HCT116 (cell line): ENCODE results near the gene REPS1. TPM values are rescaled to one million over a fixed set of nuclear protein-coding genes. Genes with fewer than 3 reads are reported as not detected.

Experiments
- ATAC-seq: fragments of 200-7000 bp; cut with Tn5 transposase; 2 replicates; pipeline ENCODE4 v1.9.1; 2020; ENCODE audit warnings: mild to moderate bottlenecking, moderate library complexity
- BruUV-seq: library from RNA; stranded (reverse); fragments of 400-500 nt; replicated peaks from 2 replicates; lab custom pipeline; 2021; lab: Mats Ljungman, UMichigan
- CTCF ChIA-PET: fragments of 300-600 bp; sonication (Branson Sonifier 250); formaldehyde crosslinking; loops from one replicate; lab custom pipeline; 2021; ENCODE audit warnings: antibody characterized with exemption; lab: Charles Lee
- POLR2A ChIA-PET: fragments of 300-600, 350-600 bp; sonication (Branson Sonifier 250); formaldehyde crosslinking; loops from one replicate; lab custom pipeline; 2021; ENCODE audit warnings: antibody characterized with exemption; lab: Charles Lee
- RAD21 ChIA-PET, 2 experiments: fragments of 300-600 bp; sonication (Branson Sonifier 250); formaldehyde crosslinking; loops; one replicate each; lab custom pipeline; 2023; ENCODE audit warnings: low total read pairs in 2 of 2; ENCODE audit not compliant: uncharacterized antibody in 2 of 2, unreplicated experiment in 2 of 2, low non-redundant PET in 1 of 2; lab: Charles Lee
- DNase-seq: peaks from one replicate; pipeline ENCODE4 v3.0.0-alpha.2; 2010; ENCODE audit warnings: low read depth, low spot score
- H2AFZ ChIP-seq: fragments of 200-600 bp; shearing (Covaris generic), sonication (generic); 2 replicates; pipeline ENCODE4 v1.6.1; 2017; ENCODE audit warnings: low read depth, mixed run types, mixed read lengths, antibody characterized with exemption, low read length; ENCODE audit not compliant: poor library complexity, severe bottlenecking
- H3K27ac ChIP-seq: 2 replicates; pipeline ENCODE4 v1.5.1; 2012; ENCODE audit warnings: low read depth, low read length
- H3K27me3 ChIP-seq: fragments of 200-600 bp; sonication (generic); 2 replicates; pipeline ENCODE4 v1.6.1; 2016; ENCODE audit warnings: mixed run types, low read length, mixed read lengths; ENCODE audit not compliant: insufficient read depth
- H3K36me3 ChIP-seq, 2 experiments: fragments of 200-500 bp in 1 of 2; fragments of 200-600 bp in 1 of 2; sonication (Bioruptor generic) in 1 of 2; sonication (generic) in 1 of 2; 2 replicates each; pipeline versions ENCODE4 v1.5.1 to v1.6.1; 2014 to 2016; ENCODE audit warnings: low read length in 2 of 2, inconsistent platforms in 1 of 2, mixed read lengths in 1 of 2, mixed run types in 1 of 2; ENCODE audit not compliant: insufficient read depth in 2 of 2, control insufficient read depth in 1 of 2
- H3K4me1 ChIP-seq, 2 experiments: fragments of 200-600 bp in 1 of 2; sonication (generic) in 1 of 2; 2 replicates each; pipeline versions ENCODE4 v1.5.1 to v1.6.1; 2012 to 2017; ENCODE audit warnings: low read length in 2 of 2, inconsistent platforms in 1 of 2, mild to moderate bottlenecking in 1 of 2, mixed read lengths in 1 of 2, mixed run types in 1 of 2, moderate library complexity in 1 of 2; ENCODE audit not compliant: insufficient read depth in 2 of 2, control insufficient read depth in 1 of 2
- H3K4me2 ChIP-seq: fragments of 200-600 bp; sonication (generic); 2 replicates; pipeline ENCODE4 v1.6.1; 2017; ENCODE audit warnings: mixed run types, low read length, mixed read lengths
- H3K4me3 ChIP-seq, 2 experiments: fragments of 200-600 bp in 1 of 2; sonication (generic) in 1 of 2; replicated peaks in 1 of 2; 2 replicates each; pipeline ENCODE4 v1.5.1; 2011 to 2016; ENCODE audit warnings: low read length in 2 of 2, control low read depth in 1 of 2, low read depth in 1 of 2, mild to moderate bottlenecking in 1 of 2, mixed read lengths in 1 of 2, mixed run types in 1 of 2
- H3K79me2 ChIP-seq: fragments of 200-600 bp; sonication (generic); 2 replicates; pipeline ENCODE4 v1.6.1; 2017; ENCODE audit warnings: mild to moderate bottlenecking, mixed run types, low read length, moderate library complexity, mixed read lengths; ENCODE audit not compliant: insufficient read depth
- H3K9ac ChIP-seq: fragments of 200-600 bp; sonication (generic); 2 replicates; pipeline ENCODE4 v1.6.1; 2016; ENCODE audit warnings: low read length, mixed read lengths
- H3K9me2 ChIP-seq: fragments of 200-600 bp; sonication (generic), shearing (Covaris generic); 2 replicates; pipeline ENCODE4 v1.6.1; 2017; ENCODE audit warnings: mixed run types, mild to moderate bottlenecking, moderate library complexity; ENCODE audit not compliant: insufficient read depth
- H3K9me3 ChIP-seq, 2 experiments: fragments of 200-500 bp in 1 of 2; fragments of 200-600 bp in 1 of 2; sonication (Bioruptor generic) in 1 of 2; sonication (generic) in 1 of 2; 2 replicates each; pipeline ENCODE4 v1.6.1; 2014 to 2017; ENCODE audit warnings: low read length in 2 of 2, mixed read lengths in 2 of 2, inconsistent platforms in 1 of 2, low read depth in 1 of 2, mild to moderate bottlenecking in 1 of 2, mixed run types in 1 of 2, moderate library complexity in 1 of 2; ENCODE audit not compliant: control insufficient read depth in 1 of 2, insufficient read depth in 1 of 2
- H4K20me1 ChIP-seq: fragments of 200-600 bp; sonication (generic), shearing (Covaris generic); 2 replicates; pipeline ENCODE4 v1.6.1; 2017; ENCODE audit warnings: mixed run types, mild to moderate bottlenecking, moderate library complexity; ENCODE audit not compliant: insufficient read depth
- CEBPB ChIP-seq: IDR thresholded peaks from 2 replicates; pipeline ENCODE4 v1.6.1; 2012; ENCODE audit warnings: low read depth
- EZH2phosphoT487 ChIP-seq: fragments of 200-600 bp; IDR thresholded peaks from 2 replicates; pipeline ENCODE4 v1.6.1; 2018; ENCODE audit warnings: antibody characterized with exemption, borderline replicate concordance
- FOSL1 ChIP-seq: IDR thresholded peaks from 2 replicates; pipeline ENCODE4 v1.6.1; 2012; ENCODE audit warnings: low read depth
- JUND ChIP-seq: IDR thresholded peaks from 2 replicates; pipeline ENCODE4 v1.6.1; 2012
- RAD21 ChIP-seq: IDR thresholded peaks from 2 replicates; pipeline ENCODE4 v1.6.1; 2012; ENCODE audit warnings: low read depth, mild to moderate bottlenecking
- SP1 ChIP-seq: IDR thresholded peaks from 2 replicates; pipeline ENCODE4 v1.6.1; 2012; ENCODE audit warnings: low read depth
- ZFX ChIP-seq: fragments of 450-650 bp; IDR thresholded peaks from 2 replicates; pipeline ENCODE4 v1.6.1; 2017
- ZNF274 ChIP-seq: fragments of 200-500 bp; sonication (Bioruptor generic); IDR thresholded peaks from 2 replicates; pipeline ENCODE4 v1.6.1; 2014; ENCODE audit warnings: mild to moderate bottlenecking, low read depth, low read length, inconsistent platforms
- intact Hi-C: fragments of 100-400 bp; cut with micrococcal nuclease; formaldehyde crosslinking; loops from 2 replicates; pipeline ENCODE4 v1.10.0; 2022
- total RNA-seq: library from RNA; stranded (reverse); gene quantifications from one replicate; pipeline ENCODE4 v1.2.1, GENCODE V29; 2021; ENCODE audit not compliant: unreplicated experiment
- TF ChIP-seq, protein P1 (sequence below): IDR thresholded peaks from 2 replicates; pipeline ENCODE4 v1.6.1; 2012; ENCODE audit warnings: low read depth
- TF ChIP-seq, protein P2 (sequence below): IDR thresholded peaks from 2 replicates; pipeline ENCODE4 v1.6.1; 2011; ENCODE audit warnings: mild to moderate bottlenecking, low read length, moderate library complexity; ENCODE audit not compliant: insufficient replicate concordance; ENCODE audit errors: extremely low read depth

Gene REPS1
- total RNA-seq, 1 experiment from 2014 or later, result 52.7 TPM

DNA sequence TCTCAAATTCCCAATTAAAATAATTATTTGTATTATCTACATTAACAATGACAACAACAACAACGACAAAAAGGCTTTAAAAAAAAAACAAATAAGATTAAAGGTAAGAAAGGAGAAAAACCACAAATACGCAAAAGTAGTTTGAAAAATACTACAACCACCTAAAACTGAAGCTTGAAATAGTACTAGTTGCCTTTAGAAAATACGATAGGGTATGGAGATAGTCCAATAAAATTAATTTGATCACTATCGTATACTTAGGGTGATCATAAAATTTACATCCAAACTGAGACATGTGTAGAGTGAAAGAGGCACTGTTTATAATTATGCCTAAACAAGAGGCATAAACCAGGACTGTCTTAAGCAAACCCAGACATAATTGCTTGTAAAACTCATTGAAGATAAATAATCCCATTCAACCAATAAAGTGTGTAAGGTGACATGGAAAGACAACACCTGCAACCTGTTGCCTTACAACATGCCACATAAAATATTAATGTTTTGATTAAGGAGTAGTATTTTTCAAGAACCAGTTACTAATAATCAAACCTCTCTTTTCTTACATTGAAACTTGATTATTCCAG lies 22.7 kb downstream of the REPS1 start:
- H3K27me3 ChIP-seq, result no peaks in the 10 kb centered on the region
- H3K4me1 ChIP-seq, result peaks cover 0 to under 1% of the 10 kb centered on the region in 2 experiments; a peak in 1 of 4 replicates
- TF ChIP-seq SP1, result no peak
- CTCF ChIA-PET, result no interaction called here
- POLR2A ChIA-PET, result no interaction called here
- H2AFZ ChIP-seq, result no peak overlapping the region
- no peak overlapping the region for H3K4me2 ChIP-seq
- intact Hi-C loops, result no loop called here
- no TSS peak for BruUV-seq
- H3K9me2 ChIP-seq, result no peaks in the 10 kb centered on the region
- RAD21 ChIA-PET, result no interaction called here
- peaks cover 100% of the 10 kb centered on the region for H3K79me2 ChIP-seq
- H3K36me3 ChIP-seq, result no peaks in the 10 kb centered on the region
- DNase-seq, result no peak
- peaks cover 14% of the 10 kb centered on the region; the same call in 1 of the 2 replicates for H4K20me1 ChIP-seq
- no peak for ATAC-seq
- no peaks in the 10 kb centered on the region for H3K9me3 ChIP-seq
- no peak overlapping the region for H3K27ac ChIP-seq
- no peak overlapping the region for H3K4me3 ChIP-seq
- no peak overlapping the region for H3K9ac ChIP-seq

DNA sequence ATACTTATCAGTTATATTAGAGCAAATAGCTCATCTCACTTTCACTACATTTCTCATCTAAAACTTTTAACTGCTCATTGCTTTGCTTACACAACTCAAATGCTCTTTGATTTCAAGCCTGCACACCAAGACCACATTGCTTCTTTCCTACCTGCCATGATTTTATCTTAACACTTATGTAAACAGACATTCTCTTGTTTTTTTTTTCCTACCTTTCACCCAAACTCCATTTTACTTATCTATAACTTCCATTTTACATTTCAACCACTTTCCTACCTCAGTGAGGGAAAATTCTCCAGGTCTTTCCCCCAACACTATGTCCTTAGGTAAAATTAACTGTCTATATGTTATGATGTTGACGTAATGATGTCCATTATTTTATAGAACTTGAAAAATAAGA lies 24.0 kb downstream of the REPS1 start:
- no peak overlapping the region for H3K4me3 ChIP-seq
- no peaks in the 10 kb centered on the region for H3K36me3 ChIP-seq
- TF ChIP-seq FOSL1 (no peak), RAD21 (no peak), JUND (no peak), ZFX (no peak), CEBPB (no peak), ZNF274 (no peak), EZH2phosphoT487 (no peak)
- TF ChIP-seq, protein P1, sequence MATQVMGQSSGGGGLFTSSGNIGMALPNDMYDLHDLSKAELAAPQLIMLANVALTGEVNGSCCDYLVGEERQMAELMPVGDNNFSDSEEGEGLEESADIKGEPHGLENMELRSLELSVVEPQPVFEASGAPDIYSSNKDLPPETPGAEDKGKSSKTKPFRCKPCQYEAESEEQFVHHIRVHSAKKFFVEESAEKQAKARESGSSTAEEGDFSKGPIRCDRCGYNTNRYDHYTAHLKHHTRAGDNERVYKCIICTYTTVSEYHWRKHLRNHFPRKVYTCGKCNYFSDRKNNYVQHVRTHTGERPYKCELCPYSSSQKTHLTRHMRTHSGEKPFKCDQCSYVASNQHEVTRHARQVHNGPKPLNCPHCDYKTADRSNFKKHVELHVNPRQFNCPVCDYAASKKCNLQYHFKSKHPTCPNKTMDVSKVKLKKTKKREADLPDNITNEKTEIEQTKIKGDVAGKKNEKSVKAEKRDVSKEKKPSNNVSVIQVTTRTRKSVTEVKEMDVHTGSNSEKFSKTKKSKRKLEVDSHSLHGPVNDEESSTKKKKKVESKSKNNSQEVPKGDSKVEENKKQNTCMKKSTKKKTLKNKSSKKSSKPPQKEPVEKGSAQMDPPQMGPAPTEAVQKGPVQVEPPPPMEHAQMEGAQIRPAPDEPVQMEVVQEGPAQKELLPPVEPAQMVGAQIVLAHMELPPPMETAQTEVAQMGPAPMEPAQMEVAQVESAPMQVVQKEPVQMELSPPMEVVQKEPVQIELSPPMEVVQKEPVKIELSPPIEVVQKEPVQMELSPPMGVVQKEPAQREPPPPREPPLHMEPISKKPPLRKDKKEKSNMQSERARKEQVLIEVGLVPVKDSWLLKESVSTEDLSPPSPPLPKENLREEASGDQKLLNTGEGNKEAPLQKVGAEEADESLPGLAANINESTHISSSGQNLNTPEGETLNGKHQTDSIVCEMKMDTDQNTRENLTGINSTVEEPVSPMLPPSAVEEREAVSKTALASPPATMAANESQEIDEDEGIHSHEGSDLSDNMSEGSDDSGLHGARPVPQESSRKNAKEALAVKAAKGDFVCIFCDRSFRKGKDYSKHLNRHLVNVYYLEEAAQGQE, result no peak
- TF ChIP-seq, protein P2, sequence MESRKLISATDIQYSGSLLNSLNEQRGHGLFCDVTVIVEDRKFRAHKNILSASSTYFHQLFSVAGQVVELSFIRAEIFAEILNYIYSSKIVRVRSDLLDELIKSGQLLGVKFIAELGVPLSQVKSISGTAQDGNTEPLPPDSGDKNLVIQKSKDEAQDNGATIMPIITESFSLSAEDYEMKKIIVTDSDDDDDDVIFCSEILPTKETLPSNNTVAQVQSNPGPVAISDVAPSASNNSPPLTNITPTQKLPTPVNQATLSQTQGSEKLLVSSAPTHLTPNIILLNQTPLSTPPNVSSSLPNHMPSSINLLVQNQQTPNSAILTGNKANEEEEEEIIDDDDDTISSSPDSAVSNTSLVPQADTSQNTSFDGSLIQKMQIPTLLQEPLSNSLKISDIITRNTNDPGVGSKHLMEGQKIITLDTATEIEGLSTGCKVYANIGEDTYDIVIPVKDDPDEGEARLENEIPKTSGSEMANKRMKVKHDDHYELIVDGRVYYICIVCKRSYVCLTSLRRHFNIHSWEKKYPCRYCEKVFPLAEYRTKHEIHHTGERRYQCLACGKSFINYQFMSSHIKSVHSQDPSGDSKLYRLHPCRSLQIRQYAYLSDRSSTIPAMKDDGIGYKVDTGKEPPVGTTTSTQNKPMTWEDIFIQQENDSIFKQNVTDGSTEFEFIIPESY, result no peak
- H4K20me1 ChIP-seq, result peaks cover 17% of the 10 kb centered on the region; the same call in 1 of the 2 replicates
- RAD21 ChIA-PET, result no interaction called here
- no TSS peak for BruUV-seq
- H3K4me2 ChIP-seq, result no peak overlapping the region
- no peak overlapping the region for H2AFZ ChIP-seq
- H3K9me3 ChIP-seq, result no peaks in the 10 kb centered on the region
- H3K4me1 ChIP-seq, result no peaks in the 10 kb centered on the region
- CTCF ChIA-PET, result no interaction called here
- POLR2A ChIA-PET, result no interaction called here
- H3K9ac ChIP-seq, result no peak overlapping the region
- H3K9me2 ChIP-seq, result no peaks in the 10 kb centered on the region
- H3K27me3 ChIP-seq, result no peaks in the 10 kb centered on the region
- intact Hi-C loops, result no loop called here
- H3K79me2 ChIP-seq, result peaks cover 100% of the 10 kb centered on the region
- H3K27ac ChIP-seq, result no peak overlapping the region
- no peak for ATAC-seq
- no peak for DNase-seq
